Astrocyte (in vitro differentiated cells and primary cell): ENCODE data around the gene ZEB2. TPM values are rescaled to one million over a fixed set of nuclear protein-coding genes. Genes with fewer than 3 reads are reported as not detected.
A peak's percentile ranks its signal among the peaks of the same experiment; 100 is the strongest.

Experiments
- DNase-seq: peaks from one replicate; pipeline ENCODE4 v3.0.0-alpha.2; 2010; ENCODE audit warnings: low read depth
- FAIRE-seq: peaks from 2 replicates; lab custom pipeline; 2011; peaks lifted over from hg19 to GRCh38; lab: Jason Lieb, UNC
- H2AFZ ChIP-seq: 2 replicates; pipeline ENCODE4 v1.6.0; 2012; ENCODE audit warnings: low read depth, low read length, inconsistent platforms
- H3K27ac ChIP-seq: 2 replicates; pipeline ENCODE4 v1.5.1; 2011; ENCODE audit warnings: low read depth, low read length, inconsistent platforms
- H3K27me3 ChIP-seq: 2 replicates; pipeline ENCODE4 v1.6.0; 2011; ENCODE audit warnings: low read length, inconsistent platforms; ENCODE audit not compliant: insufficient read depth
- H3K36me3 ChIP-seq: 2 replicates; pipeline ENCODE4 v1.5.1; 2011; ENCODE audit warnings: low read length, inconsistent platforms; ENCODE audit not compliant: insufficient read depth
- H3K4me1 ChIP-seq: 2 replicates; pipeline ENCODE4 v1.5.1; 2011; ENCODE audit warnings: low read length, inconsistent platforms; ENCODE audit not compliant: insufficient read depth
- H3K4me2 ChIP-seq: 2 replicates; pipeline ENCODE4 v1.6.0; 2012; ENCODE audit warnings: low read length, inconsistent platforms
- H3K4me3 ChIP-seq: 2 replicates; pipeline ENCODE4 v1.5.1; 2011; ENCODE audit warnings: low read depth, mild to moderate bottlenecking, low read length, inconsistent platforms; ENCODE audit not compliant: insufficient read depth
- H3K79me2 ChIP-seq: 2 replicates; pipeline ENCODE4 v1.6.0; 2012; ENCODE audit warnings: mild to moderate bottlenecking, low read length, inconsistent platforms; ENCODE audit not compliant: insufficient read depth
- H3K9ac ChIP-seq: 2 replicates; pipeline ENCODE4 v1.6.0; 2012; ENCODE audit warnings: mild to moderate bottlenecking, low read length, inconsistent platforms
- H3K9me3 ChIP-seq: 2 replicates; pipeline ENCODE4 v1.5.1; 2012; ENCODE audit warnings: low read depth, mild to moderate bottlenecking, low read length, inconsistent platforms; ENCODE audit not compliant: insufficient read depth
- H4K20me1 ChIP-seq: 2 replicates; pipeline ENCODE4 v1.6.0; 2012; ENCODE audit warnings: low read length, inconsistent platforms; ENCODE audit not compliant: insufficient read depth
- H3K27ac Mint-ChIP-seq: one replicate; pipeline ENCODE4 v1.8.0; 2021; ENCODE audit warnings: mild to moderate bottlenecking, mixed read lengths; ENCODE audit not compliant: unreplicated experiment
- H3K27me3 Mint-ChIP-seq: one replicate; pipeline ENCODE4 v1.8.0; 2021; ENCODE audit warnings: low read depth, mixed read lengths; ENCODE audit not compliant: unreplicated experiment
- H3K36me3 Mint-ChIP-seq: one replicate; pipeline ENCODE4 v1.8.0; 2021; ENCODE audit warnings: low read depth, mixed read lengths; ENCODE audit not compliant: unreplicated experiment
- H3K4me1 Mint-ChIP-seq: one replicate; pipeline ENCODE4 v1.8.0; 2021; ENCODE audit warnings: low read depth, mixed read lengths; ENCODE audit not compliant: unreplicated experiment
- H3K4me3 Mint-ChIP-seq: one replicate; pipeline ENCODE4 v1.8.0; 2021; ENCODE audit warnings: mild to moderate bottlenecking, moderate library complexity, mixed read lengths; ENCODE audit not compliant: unreplicated experiment
- H3K9me3 Mint-ChIP-seq: one replicate; pipeline ENCODE4 v1.8.0; 2021; ENCODE audit warnings: mild to moderate bottlenecking, mixed read lengths; ENCODE audit not compliant: unreplicated experiment
- EZH2 ChIP-seq: IDR thresholded peaks from 2 replicates; pipeline ENCODE4 v1.6.1; 2012; ENCODE audit warnings: mild to moderate bottlenecking, low read length, inconsistent platforms; ENCODE audit not compliant: insufficient read depth
- total RNA-seq: library from RNA; stranded (reverse); gene quantifications from 2 replicates; pipeline ENCODE4 v1.2.1, GENCODE V29; 2021
- TF ChIP-seq, protein P1 (sequence below): IDR thresholded peaks from 2 replicates; pipeline ENCODE4 v1.5.1; 2011; ENCODE audit warnings: low read depth, mild to moderate bottlenecking, inconsistent platforms, low read length, moderate library complexity; ENCODE audit not compliant: insufficient read depth

Gene ZEB2
- total RNA-seq, 1 donor from 2014 or later, result 84.9 TPM

DNA sequence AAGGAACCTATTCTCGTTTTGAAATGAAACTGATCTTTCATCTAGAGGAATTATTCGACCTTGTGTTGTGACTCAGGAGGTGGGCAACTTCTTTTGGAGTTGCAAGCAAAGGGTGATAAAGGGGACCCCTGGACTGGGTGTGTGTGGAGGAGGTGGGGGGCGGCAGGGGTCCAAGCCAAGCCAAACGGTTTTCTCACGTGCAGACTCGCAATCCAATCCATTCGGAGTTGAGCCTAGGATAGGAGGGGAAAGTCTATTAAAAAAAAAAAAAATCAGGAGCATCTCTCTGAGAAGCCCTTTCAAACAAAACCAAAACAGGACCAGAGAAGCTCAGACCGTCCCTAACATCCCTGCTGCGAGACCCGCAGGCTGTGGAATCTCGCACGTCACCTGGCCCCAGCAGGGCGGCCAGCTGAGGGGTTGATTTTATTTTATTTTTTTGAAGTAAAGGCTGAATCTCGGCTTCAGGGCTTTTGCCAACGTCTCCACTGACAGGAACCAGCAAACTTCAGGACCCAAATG, 3.7 kb upstream of the ZEB2 start:
- no peak for DNase-seq
- peak overlapping the region; percentile 66 for H2AFZ ChIP-seq
- H3K27ac ChIP-seq, result no peak overlapping the region

DNA sequence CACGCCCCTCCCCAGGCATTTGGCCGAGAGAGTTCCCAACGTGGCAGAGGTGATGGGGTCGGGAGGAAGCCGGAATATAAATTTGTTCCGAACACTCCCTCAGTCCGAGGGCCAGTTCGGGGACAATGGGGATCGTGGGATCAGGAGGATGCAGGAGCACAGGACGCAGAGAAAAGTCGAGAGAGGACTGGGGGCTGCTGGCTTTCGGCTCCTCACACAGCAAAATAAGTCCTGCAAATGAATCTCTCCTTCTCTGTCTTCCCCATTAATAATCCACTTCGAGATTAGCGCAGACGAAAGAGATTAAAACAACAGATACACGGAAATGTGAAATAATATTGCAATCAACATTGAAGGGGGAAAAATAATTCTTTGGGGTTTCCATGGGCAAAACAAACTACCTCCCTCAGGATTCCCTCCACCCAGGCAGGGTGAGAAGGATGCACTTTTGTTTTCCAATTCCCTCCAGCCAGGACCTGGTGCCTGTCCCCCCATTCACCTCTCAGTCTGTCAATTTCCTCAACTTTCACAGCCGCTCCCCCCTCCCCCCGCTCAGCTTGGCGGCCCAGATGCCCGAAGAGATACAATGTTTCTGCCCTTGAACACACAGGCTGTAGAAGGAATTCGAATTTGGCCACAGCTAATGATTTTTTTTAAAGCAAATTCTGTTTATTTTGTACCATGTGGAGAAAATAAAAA, 3.1 kb upstream of the ZEB2 start:
- no peak for FAIRE-seq
- Mint-ChIP-seq H3K27ac (peak overlapping the region; percentile 73), H3K4me1 (peaks cover 9% of the 10 kb centered on the region), H3K36me3 (no peaks in the 10 kb centered on the region), H3K27me3 (peaks cover 2% of the 10 kb centered on the region), H3K9me3 (no peaks in the 10 kb centered on the region), H3K4me3 (peak overlapping the region; percentile 88)
- peak; percentile 18 for TF ChIP-seq EZH2
- TF ChIP-seq, protein P1, sequence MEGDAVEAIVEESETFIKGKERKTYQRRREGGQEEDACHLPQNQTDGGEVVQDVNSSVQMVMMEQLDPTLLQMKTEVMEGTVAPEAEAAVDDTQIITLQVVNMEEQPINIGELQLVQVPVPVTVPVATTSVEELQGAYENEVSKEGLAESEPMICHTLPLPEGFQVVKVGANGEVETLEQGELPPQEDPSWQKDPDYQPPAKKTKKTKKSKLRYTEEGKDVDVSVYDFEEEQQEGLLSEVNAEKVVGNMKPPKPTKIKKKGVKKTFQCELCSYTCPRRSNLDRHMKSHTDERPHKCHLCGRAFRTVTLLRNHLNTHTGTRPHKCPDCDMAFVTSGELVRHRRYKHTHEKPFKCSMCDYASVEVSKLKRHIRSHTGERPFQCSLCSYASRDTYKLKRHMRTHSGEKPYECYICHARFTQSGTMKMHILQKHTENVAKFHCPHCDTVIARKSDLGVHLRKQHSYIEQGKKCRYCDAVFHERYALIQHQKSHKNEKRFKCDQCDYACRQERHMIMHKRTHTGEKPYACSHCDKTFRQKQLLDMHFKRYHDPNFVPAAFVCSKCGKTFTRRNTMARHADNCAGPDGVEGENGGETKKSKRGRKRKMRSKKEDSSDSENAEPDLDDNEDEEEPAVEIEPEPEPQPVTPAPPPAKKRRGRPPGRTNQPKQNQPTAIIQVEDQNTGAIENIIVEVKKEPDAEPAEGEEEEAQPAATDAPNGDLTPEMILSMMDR, result no peak
- peak overlapping the region; percentile 66 for H3K4me3 ChIP-seq
- no peak for DNase-seq
- H3K79me2 ChIP-seq, result peaks cover 5% of the 10 kb centered on the region
- H3K36me3 ChIP-seq, result no peaks in the 10 kb centered on the region
- H3K9me3 ChIP-seq, result no peaks in the 10 kb centered on the region
- H4K20me1 ChIP-seq, result no peaks in the 10 kb centered on the region
- no peak overlapping the region for H3K27ac ChIP-seq
- peak overlapping the region; percentile 67 for H3K9ac ChIP-seq
- H3K27me3 ChIP-seq, result peaks cover 16% of the 10 kb centered on the region
- peaks cover 29% of the 10 kb centered on the region for H3K4me1 ChIP-seq
- H2AFZ ChIP-seq, result peak overlapping the region; percentile 66
- H3K4me2 ChIP-seq, result peak overlapping the region; percentile 84

More for the DNA sequence above, 3.7 kb upstream of the ZEB2 start:
- peaks cover 16% of the 10 kb centered on the region for H3K27me3 ChIP-seq
- peaks cover 2% of the 10 kb centered on the region for H3K27me3 Mint-ChIP-seq
- H3K4me3 Mint-ChIP-seq, result peak overlapping the region; percentile 88
- H3K9me3 ChIP-seq, result no peaks in the 10 kb centered on the region
- no peaks in the 10 kb centered on the region for H4K20me1 ChIP-seq
- H3K36me3 Mint-ChIP-seq, result no peaks in the 10 kb centered on the region
- peaks cover 24% of the 10 kb centered on the region for H3K4me1 ChIP-seq
- peak overlapping the region; percentile 67 for H3K9ac ChIP-seq
- peak overlapping the region; percentile 84 for H3K4me2 ChIP-seq
- no peaks in the 10 kb centered on the region for H3K9me3 Mint-ChIP-seq
- H3K79me2 ChIP-seq, result peaks cover 3% of the 10 kb centered on the region
- TF ChIP-seq, protein P1, result no peak
- TF ChIP-seq EZH2, result no peak
- peak overlapping the region; percentile 73 for H3K27ac Mint-ChIP-seq
- peaks cover 9% of the 10 kb centered on the region for H3K4me1 Mint-ChIP-seq
- H3K4me3 ChIP-seq, result peak overlapping the region; percentile 66
- FAIRE-seq, result no peak
- H3K36me3 ChIP-seq, result no peaks in the 10 kb centered on the region
